Sigmoid colon (tissue), 7 donors: Measurements from ENCODE around the gene RABGAP1L. TPM values are rescaled to one million over a fixed set of nuclear protein-coding genes. Genes with fewer than 3 reads are reported as not detected.

Experiments
- DNase-seq: peaks from one replicate; pipeline ENCODE4 v3.0.0-alpha.2; 2019
- H3K27ac ChIP-seq, 4 donors: fragments of 200-600 bp; sonication (generic); one replicate each; pipeline ENCODE4 v1.5.1; 2016 to 2019; ENCODE audit warnings: mild to moderate bottlenecking in 1 of 4
- H3K27me3 ChIP-seq, 3 donors: fragments of 200-600 bp; sonication (generic); one replicate each; pipeline ENCODE4 v1.5.1; 2019; ENCODE audit warnings: mild to moderate bottlenecking in 1 of 3
- H3K36me3 ChIP-seq, 4 donors: fragments of 200-600 bp; sonication (generic); one replicate each; pipeline ENCODE4 v1.5.1; 2016 to 2019
- H3K4me1 ChIP-seq, 4 donors: fragments of 200-600 bp; sonication (generic); one replicate each; pipeline ENCODE4 v1.5.1; 2017 to 2019
- H3K4me3 ChIP-seq, 4 donors: fragments of 200-600 bp; sonication (generic); one replicate each; pipeline ENCODE4 v1.5.1; 2017 to 2019; ENCODE audit warnings: mild to moderate bottlenecking in 2 of 4, moderate library complexity in 1 of 4
- H3K9me3 ChIP-seq, 4 donors: fragments of 200-600 bp in 3 of 4; sonication (generic) in 3 of 4; one replicate each; pipeline versions ENCODE4 v1.5.1 to v1.6.1; 2013 to 2019
- CTCF ChIP-seq, 4 experiments: fragments of 450-650 bp in 3 of 4; fragments of 200-600 bp in 1 of 4; IDR thresholded peaks; one replicate each; pipeline ENCODE4 v1.5.1; 2016 to 2019; ENCODE audit warnings: antibody characterized with exemption in 4 of 4, mild to moderate bottlenecking in 3 of 4, moderate library complexity in 2 of 4
- EP300 ChIP-seq, 4 donors: sonication (generic); formaldehyde crosslinking; IDR thresholded peaks; one replicate each; pipeline ENCODE4 v1.6.1; 2017; ENCODE audit warnings: antibody characterized with exemption in 4 of 4
- POLR2A ChIP-seq, 2 donors: fragments of 450-650 bp; IDR thresholded peaks; one replicate each; pipeline ENCODE4 v1.6.1; 2016; ENCODE audit warnings: antibody characterized with exemption in 2 of 2, mild to moderate bottlenecking in 2 of 2, moderate library complexity in 2 of 2
- POLR2AphosphoS5 ChIP-seq, 4 donors: sonication (generic); formaldehyde crosslinking; IDR thresholded peaks; one replicate each; pipeline ENCODE4 v1.6.1; 2017; ENCODE audit warnings: antibody characterized with exemption in 4 of 4
- WGBS, 2 donors: extraction: QIAGEN DNeasy Blood & Tissue Kit; methylation state at CpG; one replicate each; pipeline ENCODE4 v1.1.7; 2013; 5-methylcytosine and 5-hydroxymethylcytosine counted together
- intact Hi-C: fragments of 100-400 bp; cut with DNase I; formaldehyde crosslinking; loops from one replicate; pipeline ENCODE4 v1.15.1; 2023
- polyA plus RNA-seq, 3 donors: library from polyadenylated mRNA; stranded (reverse); fragments of 200-250 nt; gene quantifications; one replicate each; pipeline ENCODE4 v1.2.3, GENCODE V29; 2013
- total RNA-seq, 4 donors: library from RNA; depleted of rRNA; stranded (reverse); fragments of >200 nt; gene quantifications; one replicate each; pipeline ENCODE4 v1.1.0, GENCODE V29; 2016
- donor health status: healthy with polysubstance abuse.
- donor health status: Bipolar disorder and iron deficiency.
- donor health status: healthy.

RABGAP1L gene
- total and polyA plus RNA-seq, 7 donors: 25.2 to 42.9 (median 35.4) TPM

- no peak for DNase-seq
- intact Hi-C loops: no loop called here
- no peaks in the 10 kb centered on the region for H3K27me3 ChIP-seq
- WGBS, 2 donors: 82 to 87% methylated on average over 3 of the region's 3 CpGs
- H3K9me3 ChIP-seq: no peaks in the 10 kb centered on the region
- H3K36me3 ChIP-seq: peaks cover 0 to 11% (median 0%) of the 10 kb centered on the region in 4 donors
- H3K4me1 ChIP-seq: no peaks in the 10 kb centered on the region
- no peak overlapping the region for H3K4me3 ChIP-seq
- H3K27ac ChIP-seq: no peak overlapping the region
- TF ChIP-seq POLR2AphosphoS5 (IDR thresholded peaks at IDR 0.05) (no peak), CTCF (IDR thresholded peaks at IDR 0.05) (no peak)
Measured at GRCh38 chr1:174274452-174274851, 115.1 kb downstream of the RABGAP1L start.

GRCh38 chr1:174274884-174275283, 115.6 kb downstream of the RABGAP1L start:
- 95% methylated on average over 2 of the region's 2 CpGs for WGBS, 2 donors
- no peak overlapping the region for H3K27ac ChIP-seq

GRCh38 chr1:174276087-174276486, 116.8 kb downstream of the RABGAP1L start:
- DNase-seq: no peak
- peaks cover 0 to 18% (median 0%) of the 10 kb centered on the region in 4 donors for H3K36me3 ChIP-seq
- no peak overlapping the region for H3K4me3 ChIP-seq
- no peak overlapping the region for H3K27ac ChIP-seq
- WGBS, 2 donors: 85 to 93% methylated on average over 1 of the region's 1 CpG
- H3K27me3 ChIP-seq: no peaks in the 10 kb centered on the region
- H3K4me1 ChIP-seq: no peaks in the 10 kb centered on the region
- intact Hi-C loops: no loop called here
- TF ChIP-seq POLR2AphosphoS5 (IDR thresholded peaks at IDR 0.05): no peak
- no peak for TF ChIP-seq POLR2A (IDR thresholded peaks at IDR 0.05)
- no peak for TF ChIP-seq CTCF (IDR thresholded peaks at IDR 0.05)
- TF ChIP-seq EP300 (IDR thresholded peaks at IDR 0.05): no peak
- no peaks in the 10 kb centered on the region for H3K9me3 ChIP-seq

More at GRCh38 chr1:174274884-174275283, 115.6 kb downstream of the RABGAP1L start:
- H3K36me3 ChIP-seq: peaks cover 0 to 12% (median 0%) of the 10 kb centered on the region in 4 donors
- H3K4me3 ChIP-seq: no peak overlapping the region
- TF ChIP-seq CTCF (IDR thresholded peaks at IDR 0.05) (no peak), POLR2A (IDR thresholded peaks at IDR 0.05) (no peak), EP300 (IDR thresholded peaks at IDR 0.05) (no peak), POLR2AphosphoS5 (IDR thresholded peaks at IDR 0.05) (no peak)
- H3K4me1 ChIP-seq: no peaks in the 10 kb centered on the region
- intact Hi-C loops: no loop called here
- no peak for DNase-seq
- H3K27me3 ChIP-seq: no peaks in the 10 kb centered on the region
- no peaks in the 10 kb centered on the region for H3K9me3 ChIP-seq

GRCh38 chr1:174284052-174284451, 124.7 kb downstream of the RABGAP1L start:
- Histone ChIP-seq H3K27ac (no peak overlapping the region), H3K36me3 (peaks cover 0 to 31% (median 0%) of the 10 kb centered on the region in 4 donors), H3K9me3 (no peaks in the 10 kb centered on the region), H3K4me1 (no peaks in the 10 kb centered on the region), H3K4me3 (no peak overlapping the region), H3K27me3 (no peaks in the 10 kb centered on the region)
- no peak for DNase-seq
- intact Hi-C loops: no loop called here
- WGBS, 2 donors: 96 to 99% methylated on average over 2 of the region's 2 CpGs
- TF ChIP-seq CTCF (IDR thresholded peaks at IDR 0.05) (no peak), POLR2AphosphoS5 (IDR thresholded peaks at IDR 0.05) (no peak), POLR2A (IDR thresholded peaks at IDR 0.05) (no peak), EP300 (IDR thresholded peaks at IDR 0.05) (no peak)

GRCh38 chr1:174286042-174286441, 126.7 kb downstream of the RABGAP1L start:
- Histone ChIP-seq H3K4me3 (no peak overlapping the region), H3K4me1 (no peaks in the 10 kb centered on the region), H3K27ac (no peak overlapping the region), H3K27me3 (no peaks in the 10 kb centered on the region), H3K36me3 (peaks cover 0 to 25% (median 2%) of the 10 kb centered on the region in 4 donors), H3K9me3 (peaks cover 0 to 3% (median 0%) of the 10 kb centered on the region in 4 donors)
- intact Hi-C loops: no loop called here
- DNase-seq: no peak
- no peak for TF ChIP-seq CTCF (IDR thresholded peaks at IDR 0.05)
- no peak for TF ChIP-seq EP300 (IDR thresholded peaks at IDR 0.05)
- TF ChIP-seq POLR2A (IDR thresholded peaks at IDR 0.05): no peak
- no peak for TF ChIP-seq POLR2AphosphoS5 (IDR thresholded peaks at IDR 0.05)
- 92 to 93% methylated on average over 1 of the region's 1 CpG for WGBS, 2 donors
